GM19324 (cell line): ENCODE results near the gene PLAAT2.

ENCODE experiments used
- ATAC-seq: cut with Tn5 transposase; IDR thresholded peaks from one replicate; pipeline ENCODE4 v1.9.1; 2021; ENCODE audit warnings: mild to moderate bottlenecking, moderate library complexity; ENCODE audit not compliant: unreplicated experiment, low FRiP score

The PLAAT2 gene

GRCh38 chr11:63527667-63528066 lies 35.5 kb downstream of the PLAAT2 start:
- no peak for ATAC-seq

GRCh38 chr11:63523151-63523550 lies 40.0 kb downstream of the PLAAT2 start:
- no peak for ATAC-seq

GRCh38 chr11:63521896-63522295 lies 41.3 kb downstream of the PLAAT2 start:
- ATAC-seq, result no peak

- ATAC-seq, result no peak
Observed at GRCh38 chr11:63520606-63521170, 42.5 kb downstream of the PLAAT2 start.

- no peak for ATAC-seq
Observed at GRCh38 chr11:63518548-63518947, 44.6 kb downstream of the PLAAT2 start.

- no peak for ATAC-seq
Observed at GRCh38 chr11:63517156-63517555, 46.0 kb downstream of the PLAAT2 start.

GRCh38 chr11:63516109-63516508 lies 47.1 kb downstream of the PLAAT2 start:
- ATAC-seq, result no peak

- no peak for ATAC-seq
Observed at GRCh38 chr11:63512816-63513215, 50.4 kb downstream of the PLAAT2 start.

- ATAC-seq, result no peak
Observed at GRCh38 chr11:63511048-63511748, 52.0 kb downstream of the PLAAT2 start.

GRCh38 chr11:63510360-63511047 lies 52.7 kb downstream of the PLAAT2 start:
- ATAC-seq, result no peak

GRCh38 chr11:63508745-63509144 lies 54.4 kb downstream of the PLAAT2 start:
- no peak for ATAC-seq

GRCh38 chr11:63508009-63508408 lies 55.2 kb downstream of the PLAAT2 start:
- no peak for ATAC-seq

GRCh38 chr11:63507511-63507910 lies 55.7 kb downstream of the PLAAT2 start:
- no peak for ATAC-seq

GRCh38 chr11:63506876-63507275 lies 56.3 kb downstream of the PLAAT2 start:
- ATAC-seq, result no peak

GRCh38 chr11:63505857-63506528 lies 57.2 kb downstream of the PLAAT2 start, which contains the start of gene LGALS12:
TSS of gene LGALS12 (plus strand) at chr11:63506084. CDS start at chr11:63506459, 375 bp downstream.
- no peak for ATAC-seq

GRCh38 chr11:63504933-63505586 lies 58.1 kb downstream of the PLAAT2 start:
- no peak for ATAC-seq

- ATAC-seq, result no peak
Observed at GRCh38 chr11:63504054-63504453, 59.1 kb downstream of the PLAAT2 start.

GRCh38 chr11:63503492-63503891 lies 59.7 kb downstream of the PLAAT2 start:
- no peak for ATAC-seq
